HL-60 (cell line): ENCODE data around the gene AP2A2.

Experiments used
- CTCF ChIP-seq: IDR thresholded peaks from one replicate; pipeline ENCODE4 v1.5.1; 2011; ENCODE audit warnings: low read length, control low read depth, inconsistent platforms; ENCODE audit not compliant: insufficient read depth
- GABPA ChIP-seq: IDR thresholded peaks from 2 replicates; pipeline ENCODE4 v1.6.1; 2012; ENCODE audit warnings: low read depth
- POLR2AphosphoS5 ChIP-seq: IDR thresholded peaks from 2 replicates; pipeline ENCODE4 v1.6.1; 2012; ENCODE audit warnings: low read depth
- REST ChIP-seq: IDR thresholded peaks from 2 replicates; pipeline ENCODE4 v1.6.1; 2012; ENCODE audit warnings: low read depth; ENCODE audit not compliant: insufficient replicate concordance
- SPI1 ChIP-seq: IDR thresholded peaks from 2 replicates; pipeline ENCODE4 v1.6.1; 2012; ENCODE audit warnings: low read depth, mild to moderate bottlenecking, borderline replicate concordance

GRCh38 chr11:1060852-1061616 is 135.4 kb downstream of the AP2A2 start:
- no peak for TF ChIP-seq GABPA
- TF ChIP-seq CTCF: no peak
- no peak for TF ChIP-seq REST
- no peak for TF ChIP-seq POLR2AphosphoS5
- no peak for TF ChIP-seq SPI1
